Trophoblast cell (in vitro differentiated cells and primary cell): Measurements from ENCODE around the gene SAMD4B.

ENCODE experiments used
- DNase-seq, 2 donors: peaks; one replicate each; pipeline ENCODE4 v3.0.0-alpha.2; 2016
- H2AFZ ChIP-seq: 2 replicates; pipeline ENCODE4 v1.6.1; 2013; ENCODE audit warnings: low read length, moderate library complexity, mild to moderate bottlenecking; ENCODE audit not compliant: insufficient read depth, poor library complexity
- H2AK5ac ChIP-seq: 2 replicates; pipeline ENCODE4 v1.6.1; 2013; ENCODE audit warnings: mild to moderate bottlenecking, low read length
- H2BK120ac ChIP-seq: 2 replicates; pipeline ENCODE4 v1.6.1; 2013; ENCODE audit warnings: low read length, mild to moderate bottlenecking, moderate library complexity; ENCODE audit not compliant: insufficient read depth, poor library complexity
- H2BK12ac ChIP-seq: 2 replicates; pipeline ENCODE4 v1.6.1; 2013; ENCODE audit warnings: mild to moderate bottlenecking, low read length, moderate library complexity
- H2BK5ac ChIP-seq: 2 replicates; pipeline ENCODE4 v1.6.1; 2013; ENCODE audit warnings: low read length, low read depth, moderate library complexity, mild to moderate bottlenecking; ENCODE audit not compliant: poor library complexity
- H3K14ac ChIP-seq: 2 replicates; pipeline ENCODE4 v1.6.1; 2013; ENCODE audit warnings: mild to moderate bottlenecking, low read length
- H3K18ac ChIP-seq: 2 replicates; pipeline ENCODE4 v1.6.1; 2013; ENCODE audit warnings: mild to moderate bottlenecking, low read length
- H3K23ac ChIP-seq: 2 replicates; pipeline ENCODE4 v1.6.1; 2013; ENCODE audit warnings: low read length
- H3K27ac ChIP-seq: 2 replicates; pipeline ENCODE4 v1.5.1; 2013; ENCODE audit warnings: low read depth, mild to moderate bottlenecking, inconsistent platforms, low read length, moderate library complexity
- H3K27me3 ChIP-seq: 2 replicates; pipeline ENCODE4 v1.6.1; 2013; ENCODE audit warnings: inconsistent platforms, mild to moderate bottlenecking, low read length, moderate library complexity; ENCODE audit not compliant: insufficient read depth
- H3K36me3 ChIP-seq, 2 experiments: 1 replicate in 1 of 2; 2 replicates in 1 of 2; pipeline ENCODE4 v1.6.1; 2013; ENCODE audit warnings: low read length in 2 of 2, mild to moderate bottlenecking in 2 of 2, moderate library complexity in 1 of 2; ENCODE audit not compliant: insufficient read depth in 2 of 2, control insufficient read depth in 1 of 2
- H3K4ac ChIP-seq: 2 replicates; pipeline ENCODE4 v1.6.1; 2013; ENCODE audit warnings: low read depth, mild to moderate bottlenecking, low read length, moderate library complexity
- H3K4me1 ChIP-seq, 2 experiments: 1 replicate in 1 of 2; 2 replicates in 1 of 2; pipeline ENCODE4 v1.6.1; 2013; ENCODE audit warnings: low read length in 2 of 2, mild to moderate bottlenecking in 2 of 2, moderate library complexity in 1 of 2; ENCODE audit not compliant: insufficient read depth in 2 of 2, control insufficient read depth in 1 of 2
- H3K4me2 ChIP-seq: 2 replicates; pipeline ENCODE4 v1.6.1; 2013; ENCODE audit warnings: inconsistent platforms, mild to moderate bottlenecking, low read length, moderate library complexity
- H3K4me3 ChIP-seq: 2 replicates; pipeline ENCODE4 v1.5.1; 2013; ENCODE audit warnings: mild to moderate bottlenecking, low read depth, low read length, inconsistent platforms
- H3K79me1 ChIP-seq: one replicate; pipeline ENCODE4 v1.6.1; 2013; ENCODE audit warnings: low read length
- H3K79me2 ChIP-seq: 2 replicates; pipeline ENCODE4 v1.6.1; 2013; ENCODE audit warnings: low read length, mild to moderate bottlenecking; ENCODE audit not compliant: control insufficient read depth, insufficient read depth, poor library complexity
- H3K9ac ChIP-seq: 2 replicates; pipeline ENCODE4 v1.6.1; 2013; ENCODE audit warnings: mild to moderate bottlenecking, low read length
- H3K9me3 ChIP-seq: 2 replicates; pipeline ENCODE4 v1.6.1; 2013; ENCODE audit warnings: low read depth, mild to moderate bottlenecking, control low read depth, inconsistent platforms, low read length; ENCODE audit not compliant: insufficient read depth
- H4K12ac ChIP-seq: 2 replicates; pipeline ENCODE4 v1.6.1; 2013; ENCODE audit warnings: low read depth, mild to moderate bottlenecking, low read length, moderate library complexity
- H4K8ac ChIP-seq: 2 replicates; pipeline ENCODE4 v1.6.1; 2013; ENCODE audit warnings: low read depth, mild to moderate bottlenecking, low read length, moderate library complexity
- H4K91ac ChIP-seq: one replicate; pipeline ENCODE4 v1.6.1; 2013; ENCODE audit warnings: low read depth, mild to moderate bottlenecking, low read length, moderate library complexity
- WGBS: extraction: QIAGEN DNeasy Blood & Tissue Kit; methylation state at CpG from one replicate; pipeline ENCODE4 v1.1.7; 2013; ENCODE audit warnings: missing lambda C conversion rate; ENCODE audit not compliant: insufficient read length, insufficient coverage; ENCODE audit errors: extremely low coverage; 5-methylcytosine and 5-hydroxymethylcytosine counted together

The SAMD4B gene

GRCh38 chr19:39316627-39317321 is 25.4 kb upstream of the SAMD4B start:
- no peak for DNase-seq
- no peak overlapping the region for H3K18ac ChIP-seq
- peaks cover 6% of the 10 kb centered on the region in 2 experiments for H3K4me1 ChIP-seq
- no peak overlapping the region for H3K23ac ChIP-seq
- WGBS, result no CpG with 5 or more reads among the region's 12 CpGs
- no peaks in the 10 kb centered on the region for H3K79me1 ChIP-seq
- no peak overlapping the region for H2BK120ac ChIP-seq
- no peak overlapping the region for H2AFZ ChIP-seq
- no peaks in the 10 kb centered on the region for H3K36me3 ChIP-seq
- no peak overlapping the region for H3K4me2 ChIP-seq
- H3K27me3 ChIP-seq, result peaks cover 20% of the 10 kb centered on the region
- no peak overlapping the region for H2BK5ac ChIP-seq
- H2AK5ac ChIP-seq, result no peak overlapping the region
- H4K91ac ChIP-seq, result no peak overlapping the region
- H3K14ac ChIP-seq, result no peak overlapping the region
- peaks cover 6% of the 10 kb centered on the region for H3K9me3 ChIP-seq
- H3K4me3 ChIP-seq, result no peak overlapping the region
- no peak overlapping the region for H3K9ac ChIP-seq
- no peak overlapping the region for H3K27ac ChIP-seq
- no peak overlapping the region for H3K4ac ChIP-seq
- H4K12ac ChIP-seq, result no peak overlapping the region
- no peak overlapping the region for H2BK12ac ChIP-seq
- H3K79me2 ChIP-seq, result no peaks in the 10 kb centered on the region
- no peak overlapping the region for H4K8ac ChIP-seq

GRCh38 chr19:39317476-39317875 is 24.7 kb upstream of the SAMD4B start:
- Histone ChIP-seq H3K9me3 (peaks cover 6% of the 10 kb centered on the region), H2BK5ac (no peak overlapping the region), H3K4ac (no peak overlapping the region), H2AK5ac (no peak overlapping the region), H2AFZ (no peak overlapping the region), H2BK120ac (no peak overlapping the region), H4K8ac (no peak overlapping the region), H3K27ac (no peak overlapping the region), H3K4me1 (peaks cover 6% of the 10 kb centered on the region in 2 experiments), H3K4me2 (no peak overlapping the region), H3K27me3 (peaks cover 23% of the 10 kb centered on the region), H3K79me2 (no peaks in the 10 kb centered on the region), H2BK12ac (no peak overlapping the region), H3K79me1 (no peaks in the 10 kb centered on the region), H4K91ac (no peak overlapping the region), H3K36me3 (no peaks in the 10 kb centered on the region), H3K23ac (no peak overlapping the region), H4K12ac (no peak overlapping the region), H3K14ac (no peak overlapping the region), H3K9ac (no peak overlapping the region), H3K4me3 (no peak overlapping the region), H3K18ac (no peak overlapping the region)
- WGBS, result no CpG with 5 or more reads among the region's 4 CpGs
- DNase-seq, result no peak

DNA sequence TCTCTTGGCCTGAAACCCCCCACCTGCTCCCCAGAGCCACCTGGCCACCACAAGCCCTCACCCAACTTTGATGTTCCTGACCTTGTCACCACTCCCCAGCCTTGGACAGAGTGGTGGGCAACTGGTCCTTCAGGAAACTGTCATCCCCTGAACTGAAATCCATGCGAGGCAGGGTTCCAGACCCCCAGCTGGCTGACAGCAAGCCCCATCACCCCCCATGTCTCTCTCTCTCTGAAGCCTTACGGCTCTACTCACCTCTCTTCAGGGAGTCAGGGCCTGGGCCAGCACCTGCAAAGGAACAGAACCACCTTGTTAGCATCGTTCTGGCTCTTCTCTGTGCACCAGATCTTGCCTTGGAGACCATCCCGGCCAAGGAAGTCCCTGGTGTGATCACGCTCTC is 24.1 kb upstream of the SAMD4B start:
- Histone ChIP-seq H3K23ac (no peak overlapping the region), H3K9ac (no peak overlapping the region), H4K91ac (no peak overlapping the region), H3K4me2 (no peak overlapping the region), H3K18ac (no peak overlapping the region), H3K4me3 (no peak overlapping the region), H3K14ac (no peak overlapping the region), H2AK5ac (no peak overlapping the region), H3K4ac (no peak overlapping the region), H4K8ac (no peak overlapping the region), H3K4me1 (peaks cover 6% of the 10 kb centered on the region in 2 experiments), H2BK12ac (no peak overlapping the region), H3K27ac (no peak overlapping the region), H3K27me3 (peaks cover 23% of the 10 kb centered on the region), H2AFZ (no peak overlapping the region), H2BK120ac (no peak overlapping the region), H2BK5ac (no peak overlapping the region), H4K12ac (no peak overlapping the region), H3K9me3 (peaks cover 6% of the 10 kb centered on the region), H3K36me3 (no peaks in the 10 kb centered on the region), H3K79me1 (no peaks in the 10 kb centered on the region), H3K79me2 (no peaks in the 10 kb centered on the region)
- DNase-seq, result no peak
- WGBS, result no CpG with 5 or more reads among the region's 5 CpGs

DNA sequence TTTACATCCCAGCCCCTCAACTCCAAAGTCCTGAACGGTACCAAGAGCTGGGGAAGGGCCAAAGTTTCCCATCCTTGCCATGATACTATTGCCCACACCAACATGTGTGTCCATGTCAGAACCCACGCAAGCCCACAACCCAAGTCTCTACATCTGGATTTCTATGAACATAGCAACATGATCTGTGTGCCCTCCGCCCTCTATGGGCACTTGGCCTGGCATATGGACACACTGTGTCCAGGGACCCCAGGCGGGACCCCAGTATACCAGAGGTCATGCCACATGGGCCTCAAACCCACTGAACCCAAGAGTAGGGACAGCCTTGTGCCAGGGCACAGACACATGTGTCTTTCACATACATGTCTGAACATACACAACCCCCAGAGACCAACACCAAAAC is 23.5 kb upstream of the SAMD4B start:
- H2BK5ac ChIP-seq, result no peak overlapping the region
- H3K79me1 ChIP-seq, result no peaks in the 10 kb centered on the region
- no peak overlapping the region for H3K14ac ChIP-seq
- no peak for DNase-seq
- no peak overlapping the region for H3K4me2 ChIP-seq
- H3K27me3 ChIP-seq, result peaks cover 23% of the 10 kb centered on the region
- peaks cover 6% of the 10 kb centered on the region for H3K9me3 ChIP-seq
- no peak overlapping the region for H3K4me3 ChIP-seq
- no peak overlapping the region for H3K27ac ChIP-seq
- no peak overlapping the region for H3K4ac ChIP-seq
- H3K4me1 ChIP-seq, result peaks cover 6% of the 10 kb centered on the region in 2 experiments
- no peaks in the 10 kb centered on the region for H3K79me2 ChIP-seq
- no peak overlapping the region for H4K12ac ChIP-seq
- no peak overlapping the region for H3K18ac ChIP-seq
- no peak overlapping the region for H2AK5ac ChIP-seq
- H2BK12ac ChIP-seq, result no peak overlapping the region
- H3K36me3 ChIP-seq, result no peaks in the 10 kb centered on the region
- H2AFZ ChIP-seq, result no peak overlapping the region
- H2BK120ac ChIP-seq, result no peak overlapping the region
- WGBS, result no CpG with 5 or more reads among the region's 4 CpGs
- no peak overlapping the region for H3K9ac ChIP-seq
- peak overlapping the region; percentile 78 for H3K23ac ChIP-seq
- H4K8ac ChIP-seq, result no peak overlapping the region
- no peak overlapping the region for H4K91ac ChIP-seq
